Activated CD4-positive, alpha-beta memory T cell treated with anti-CD3 and anti-CD28 coated beads for 36 hours (primary cell): ENCODE data around the gene ANKRD40. TPM values are rescaled to one million over a fixed set of nuclear protein-coding genes. Genes with fewer than 3 reads are reported as not detected.
"Not testable (repeated sequence)": the region's sequence is repeated elsewhere in the genome, so short reads cannot be mapped to it uniquely, and the experiment has no call there.

Source experiments
- CTCF ChIA-PET: fragments of 350-600 bp; sonication (Branson Sonifier 250); formaldehyde crosslinking; loops from one replicate; lab custom pipeline; 2021; ENCODE audit warnings: antibody characterized with exemption, inconsistent platforms; lab: Charles Lee
- POLR2A ChIA-PET: fragments of 350-600 bp; sonication (Branson Sonifier 250); formaldehyde crosslinking; loops from one replicate; lab custom pipeline; 2021; ENCODE audit warnings: antibody characterized with exemption; lab: Charles Lee
- DNase-seq: peaks from one replicate; pipeline ENCODE4 v3.0.0-alpha.2; 2020
- H3K27ac Mint-ChIP-seq: one replicate; pipeline ENCODE4 v1.8.0; 2021; ENCODE audit warnings: mixed read lengths
- H3K27me3 Mint-ChIP-seq: one replicate; pipeline ENCODE4 v1.8.0; 2021; ENCODE audit warnings: mixed read lengths
- H3K36me3 Mint-ChIP-seq: one replicate; pipeline ENCODE4 v1.8.0; 2021; ENCODE audit warnings: mixed read lengths
- H3K4me1 Mint-ChIP-seq: one replicate; pipeline ENCODE4 v1.8.0; 2021; ENCODE audit warnings: low read depth, mixed read lengths
- H3K4me3 Mint-ChIP-seq: one replicate; pipeline ENCODE4 v1.8.0; 2021; ENCODE audit warnings: mild to moderate bottlenecking, mixed read lengths
- H3K9me3 Mint-ChIP-seq: one replicate; pipeline ENCODE4 v1.8.0; 2021; ENCODE audit warnings: mixed read lengths
- intact Hi-C: fragments of 100-400 bp; cut with micrococcal nuclease; formaldehyde crosslinking; loops from one replicate; pipeline ENCODE4 v1.15.1; 2023
- total RNA-seq, 2 experiments: library from RNA; stranded (reverse); gene quantifications; one replicate each; pipeline ENCODE4 v1.2.3, GENCODE V29; 2021

The ANKRD40 gene
- total RNA-seq, 2 experiments from 2014 or later: 27.4 to 27.8 TPM

DNA sequence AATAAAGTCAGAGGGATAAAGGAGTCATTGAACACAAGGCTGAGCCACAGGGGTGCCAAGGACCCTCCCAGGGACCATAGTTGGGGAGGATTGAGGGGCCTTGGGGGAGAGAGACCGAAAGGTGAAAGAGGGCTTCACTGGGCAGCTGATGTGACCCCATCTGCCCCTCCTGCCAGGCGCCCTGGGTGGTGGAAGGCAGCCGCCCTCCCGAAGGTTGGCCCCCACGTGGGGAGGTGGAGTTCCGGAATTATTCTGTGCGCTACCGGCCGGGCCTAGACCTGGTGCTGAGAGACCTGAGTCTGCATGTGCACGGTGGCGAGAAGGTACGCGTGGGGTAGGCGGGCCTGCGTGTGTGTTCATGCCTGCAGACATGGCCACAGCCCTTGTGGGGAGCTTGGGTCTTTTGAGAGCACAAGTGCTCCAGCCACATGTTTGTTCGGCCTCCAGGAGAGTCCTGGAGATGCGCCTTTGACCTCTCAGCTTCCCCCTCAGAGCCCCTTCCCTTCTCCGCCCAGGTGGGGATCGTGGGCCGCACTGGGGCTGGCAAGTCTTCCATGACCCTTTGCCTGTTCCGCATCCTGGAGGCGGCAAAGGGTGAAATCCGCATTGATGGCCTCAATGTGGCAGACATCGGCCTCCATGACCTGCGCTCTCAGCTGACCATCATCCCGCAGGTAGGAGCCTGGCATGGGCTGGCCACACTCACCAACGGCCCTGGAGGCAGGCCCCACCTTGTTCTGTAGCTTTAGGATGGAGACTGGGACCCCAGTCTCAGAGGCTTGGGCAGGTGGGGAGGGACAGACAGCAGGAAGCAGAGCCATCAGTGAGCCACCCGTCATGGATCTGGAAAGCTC lies 24.1 kb downstream of the ANKRD40 start:
- intact Hi-C loops: no loop called here
- no peak for DNase-seq
- Mint-ChIP-seq H3K36me3 (no peaks in the 10 kb centered on the region), H3K27ac (no peak overlapping the region), H3K4me1 (peaks cover 7% of the 10 kb centered on the region), H3K9me3 (no peaks in the 10 kb centered on the region), H3K4me3 (no peak overlapping the region), H3K27me3 (peaks cover 9% of the 10 kb centered on the region)
- CTCF ChIA-PET: interaction anchor here (0.9 kb wide), 1 partner anchor 58 kb away, joined by 3 read pairs; no protein-coding TSS in a partner anchor
- POLR2A ChIA-PET: no interaction called here

- intact Hi-C loops: no loop called here
- CTCF ChIA-PET: interaction anchor here (0.7 kb wide), 1 partner anchor 495 kb away, joined by 3 read pairs; no protein-coding TSS in a partner anchor
- no peak for DNase-seq
- POLR2A ChIA-PET: no interaction called here
- Mint-ChIP-seq H3K4me3 (no peak overlapping the region), H3K36me3 (no peaks in the 10 kb centered on the region), H3K4me1 (peaks cover 7% of the 10 kb centered on the region), H3K9me3 (no peaks in the 10 kb centered on the region), H3K27ac (no peak overlapping the region), H3K27me3 (peaks cover 9% of the 10 kb centered on the region)
Observed at GRCh38 chr17:50682938-50683337, 24.8 kb downstream of the ANKRD40 start.

DNA sequence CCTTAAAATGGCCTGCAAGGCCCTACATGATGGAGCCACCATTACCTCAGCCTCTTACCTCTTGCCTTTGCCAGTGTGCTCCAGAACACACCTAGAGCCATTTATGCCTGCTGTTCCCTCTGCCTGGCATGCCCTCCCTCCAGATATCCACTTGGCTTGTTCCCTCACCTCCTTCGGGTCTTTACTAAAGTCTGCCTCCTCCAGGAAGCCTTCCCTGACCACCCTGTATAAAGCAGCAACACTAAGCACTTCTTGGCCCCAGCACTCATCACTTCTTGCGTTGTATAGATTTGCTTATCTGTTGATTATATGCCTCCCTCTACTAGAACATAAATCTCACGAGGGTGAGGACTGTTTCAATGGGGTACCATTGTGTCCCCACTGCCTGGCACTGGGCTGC lies 25.3 kb downstream of the ANKRD40 start:
- no peaks in the 10 kb centered on the region for H3K36me3 Mint-ChIP-seq
- peaks cover 7% of the 10 kb centered on the region for H3K4me1 Mint-ChIP-seq
- intact Hi-C loops: no loop called here
- CTCF ChIA-PET: interaction anchor here (0.7 kb wide), 1 partner anchor 495 kb away, joined by 3 read pairs; no protein-coding TSS in a partner anchor
- H3K27ac Mint-ChIP-seq: no peak overlapping the region
- POLR2A ChIA-PET: no interaction called here
- no peak for DNase-seq
- no peaks in the 10 kb centered on the region for H3K9me3 Mint-ChIP-seq
- peaks cover 9% of the 10 kb centered on the region for H3K27me3 Mint-ChIP-seq
- H3K4me3 Mint-ChIP-seq: no peak overlapping the region

DNA sequence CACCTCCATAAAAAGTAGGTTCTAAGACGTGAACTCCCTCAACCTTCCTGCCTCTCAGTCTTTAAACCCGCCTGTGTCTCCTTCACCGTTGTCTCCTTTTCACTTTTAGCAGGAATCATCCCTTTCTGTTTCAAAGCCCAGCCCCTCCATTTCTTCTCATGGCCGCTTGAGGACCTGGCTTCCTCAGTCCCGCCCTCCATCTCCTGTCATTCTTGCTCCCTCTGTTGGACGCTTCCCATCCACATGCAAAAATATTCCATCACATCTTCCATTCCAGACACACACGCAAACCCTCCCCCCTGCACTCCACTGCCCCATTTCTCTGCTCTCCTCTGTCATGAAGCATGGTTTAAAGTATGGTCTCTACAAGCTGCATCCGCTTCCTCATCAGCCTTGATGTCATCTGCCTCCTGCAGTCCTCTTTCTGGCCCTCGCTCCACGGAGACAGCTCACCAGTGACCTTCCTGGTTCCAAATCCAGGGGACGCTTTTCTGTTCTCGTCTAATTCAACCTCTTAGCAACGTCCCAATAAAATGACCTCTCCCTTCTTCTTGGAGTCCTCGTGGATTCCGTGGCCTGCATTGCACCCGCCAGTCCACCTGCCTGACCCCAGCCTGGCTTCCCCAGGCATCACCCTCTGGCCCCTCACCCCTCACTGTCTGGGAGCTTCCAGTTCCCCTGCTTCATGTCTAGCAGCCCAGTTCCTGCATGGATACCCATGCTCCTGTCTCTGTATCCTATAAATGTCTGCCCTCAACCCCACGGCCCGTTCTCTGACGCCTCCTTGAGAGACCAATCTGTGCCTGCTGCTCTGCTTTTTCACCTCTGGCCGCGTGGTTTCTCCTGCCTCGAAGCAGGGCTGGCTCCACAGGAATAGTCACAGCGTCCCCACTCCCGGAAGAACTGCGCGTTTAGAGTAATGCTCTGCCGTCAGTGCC lies 26.2 kb downstream of the ANKRD40 start:
- CTCF ChIA-PET: interaction anchor here (1.3 kb wide), 1 partner anchor 13 kb away, joined by 4 read pairs; no protein-coding TSS in a partner anchor
- intact Hi-C loops: no loop called here
- no peak overlapping the region for H3K27ac Mint-ChIP-seq
- no peaks in the 10 kb centered on the region for H3K36me3 Mint-ChIP-seq
- H3K4me1 Mint-ChIP-seq: peaks cover 7% of the 10 kb centered on the region
- H3K27me3 Mint-ChIP-seq: peaks cover 9% of the 10 kb centered on the region
- H3K9me3 Mint-ChIP-seq: no peaks in the 10 kb centered on the region
- no peak for DNase-seq
- H3K4me3 Mint-ChIP-seq: no peak overlapping the region
- POLR2A ChIA-PET: interaction anchor here (0.6 kb wide), 1 partner anchor 270 kb away, joined by 3 read pairs; no protein-coding TSS in a partner anchor

GRCh38 chr17:50680543-50681262 lies 27.0 kb downstream of the ANKRD40 start:
- DNase-seq, H3K4me1 Mint-ChIP-seq, H3K36me3 Mint-ChIP-seq, H3K27ac Mint-ChIP-seq, H3K4me3 Mint-ChIP-seq, H3K27me3 Mint-ChIP-seq, H3K9me3 Mint-ChIP-seq, intact Hi-C loops: not testable (repeated sequence)
- CTCF ChIA-PET: interaction anchor here (1.3 to 1.7 kb wide), 2 partner anchors 14 to 50 kb away, joined by 4 to 7 read pairs; no protein-coding TSS in a partner anchor
- POLR2A ChIA-PET: interaction anchor here (0.6 kb wide), 1 partner anchor 269 kb away, joined by 3 read pairs; no protein-coding TSS in a partner anchor

GRCh38 chr17:50680126-50680525 lies 27.6 kb downstream of the ANKRD40 start:
- intact Hi-C loops: no loop called here
- ChIA-PET CTCF (interaction anchor here (1.7 kb wide), 1 partner anchor 49 kb away, joined by 7 read pairs; no protein-coding TSS in a partner anchor), POLR2A (no interaction called here)
- H3K36me3 Mint-ChIP-seq: no peaks in the 10 kb centered on the region
- no peak for DNase-seq
- H3K4me3 Mint-ChIP-seq: no peak overlapping the region
- H3K27me3 Mint-ChIP-seq: peaks cover 9% of the 10 kb centered on the region
- H3K4me1 Mint-ChIP-seq: peaks cover 7% of the 10 kb centered on the region
- H3K9me3 Mint-ChIP-seq: no peaks in the 10 kb centered on the region
- no peak overlapping the region for H3K27ac Mint-ChIP-seq

DNA sequence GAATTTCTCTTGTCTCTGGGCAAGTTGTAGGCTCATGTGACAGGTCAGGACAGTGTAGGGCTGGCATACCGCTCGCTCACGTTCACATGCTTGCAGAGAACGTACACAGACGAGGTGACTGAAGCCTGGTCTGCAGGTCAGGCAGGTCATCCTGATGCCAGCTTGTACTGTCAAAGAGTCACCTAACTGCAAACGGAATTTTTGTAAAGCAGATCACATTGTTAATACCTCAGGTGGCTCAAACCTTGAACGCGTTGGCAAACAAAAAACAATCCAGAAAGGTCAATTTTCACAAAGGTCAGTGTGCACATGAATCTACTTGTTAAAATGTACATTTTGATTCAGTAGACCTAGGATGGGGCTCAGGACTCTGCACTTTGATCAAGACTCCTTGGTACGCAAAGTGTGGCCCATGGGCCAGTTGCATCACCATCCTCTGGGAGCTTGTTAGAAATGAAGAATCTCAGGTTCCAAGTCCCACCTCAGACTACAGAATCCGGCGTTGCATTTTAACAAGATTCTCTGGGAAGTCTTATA lies 28.6 kb downstream of the ANKRD40 start:
- ChIA-PET POLR2A (no interaction called here), CTCF (interaction anchor here (1.0 to 1.7 kb wide), 2 partner anchors 48 to 53 kb away, joined by 3 to 7 read pairs; no protein-coding TSS in a partner anchor)
- Mint-ChIP-seq H3K36me3 (no peaks in the 10 kb centered on the region), H3K4me3 (no peak overlapping the region), H3K27ac (no peak overlapping the region), H3K9me3 (no peaks in the 10 kb centered on the region), H3K4me1 (peaks cover 7% of the 10 kb centered on the region), H3K27me3 (peaks cover 9% of the 10 kb centered on the region)
- intact Hi-C loops: no loop called here
- DNase-seq: no peak

- Mint-ChIP-seq H3K27ac (no peak overlapping the region), H3K4me3 (no peak overlapping the region), H3K36me3 (no peaks in the 10 kb centered on the region), H3K4me1 (peaks cover 7% of the 10 kb centered on the region), H3K27me3 (peaks cover 9% of the 10 kb centered on the region), H3K9me3 (no peaks in the 10 kb centered on the region)
- ChIA-PET CTCF (no interaction called here), POLR2A (no interaction called here)
- intact Hi-C loops: no loop called here
- DNase-seq: no peak
Observed at GRCh38 chr17:50677851-50678375, 29.8 kb downstream of the ANKRD40 start.

GRCh38 chr17:50676065-50676975 lies 31.4 kb downstream of the ANKRD40 start:
- Mint-ChIP-seq H3K4me3 (no peak overlapping the region), H3K36me3 (no peaks in the 10 kb centered on the region), H3K27me3 (peaks cover 6% of the 10 kb centered on the region), H3K27ac (no peak overlapping the region), H3K9me3 (no peaks in the 10 kb centered on the region), H3K4me1 (peaks cover 3% of the 10 kb centered on the region)
- intact Hi-C loops: no loop called here
- POLR2A ChIA-PET: no interaction called here
- CTCF ChIA-PET: no interaction called here
- no peak for DNase-seq

DNA sequence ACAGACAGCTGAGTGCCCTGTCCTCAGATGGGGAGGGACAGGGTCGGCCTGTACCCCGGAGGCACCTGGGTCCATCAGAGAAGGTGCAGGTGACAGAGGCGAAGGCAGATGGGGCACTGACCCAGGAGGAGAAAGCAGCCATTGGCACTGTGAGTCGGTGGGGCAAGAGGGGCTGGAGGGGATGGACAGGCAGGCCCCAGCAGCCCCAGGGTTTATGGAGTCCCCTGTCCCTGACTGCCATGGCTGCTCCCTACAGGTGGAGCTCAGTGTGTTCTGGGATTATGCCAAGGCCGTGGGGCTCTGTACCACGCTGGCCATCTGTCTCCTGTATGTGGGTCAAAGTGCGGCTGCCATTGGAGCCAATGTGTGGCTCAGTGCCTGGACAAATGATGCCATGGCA lies 32.1 kb downstream of the ANKRD40 start:
- Mint-ChIP-seq H3K27me3 (peaks cover 3% of the 10 kb centered on the region), H3K4me3 (no peak overlapping the region), H3K36me3 (no peaks in the 10 kb centered on the region), H3K4me1 (no peaks in the 10 kb centered on the region), H3K9me3 (no peaks in the 10 kb centered on the region), H3K27ac (no peak overlapping the region)
- intact Hi-C loops: no loop called here
- ChIA-PET CTCF (no interaction called here), POLR2A (no interaction called here)
- no peak for DNase-seq
